SK-N-SH treated with all-trans-retinoic acid at 6 μM for 48 hours (cell line): ENCODE measurements around the gene NFIA.
"Not testable (repeated sequence)": the region's sequence is repeated elsewhere in the genome, so short reads cannot be mapped to it uniquely, and the experiment has no call there.

Experiments used
- ATAC-seq: fragments of 200-7000 bp; cut with Tn5 transposase; 3 replicates; pipeline ENCODE4 v1.9.1; 2020; ENCODE audit warnings: mild to moderate bottlenecking, moderate library complexity
- ARNTL ChIP-seq: fragments of 450-650 bp; formaldehyde crosslinking; IDR thresholded peaks from 2 replicates; pipeline ENCODE4 v1.5.0; 2020; ENCODE audit warnings: low read depth, mild to moderate bottlenecking, moderate library complexity, borderline replicate concordance
- BACH2 ChIP-seq: fragments of 250-450 bp; sonication (Bioruptor Pico); IDR thresholded peaks from 2 replicates; pipeline ENCODE4 v1.9.0; 2021; ENCODE audit warnings: mild to moderate bottlenecking, borderline replicate concordance
- CSDC2 ChIP-seq: fragments of 250-450 bp; sonication (Bioruptor Pico); IDR thresholded peaks from 2 replicates; pipeline ENCODE4 v1.5.0; 2020; ENCODE audit warnings: mild to moderate bottlenecking, moderate library complexity
- CSRNP3 ChIP-seq: fragments of 250-450 bp; sonication (Bioruptor Pico); IDR thresholded peaks from 2 replicates; pipeline ENCODE4 v1.5.1; 2021; ENCODE audit warnings: mild to moderate bottlenecking, moderate library complexity
- GLIS3 ChIP-seq: fragments of 250-450 bp; sonication (Bioruptor Pico); IDR thresholded peaks from 2 replicates; pipeline ENCODE4 v1.5.0; 2020; ENCODE audit warnings: mild to moderate bottlenecking, moderate library complexity
- ISL1 ChIP-seq: fragments of 250-450 bp; sonication (Bioruptor Pico); IDR thresholded peaks from 2 replicates; pipeline ENCODE4 v2.1.2; 2022; ENCODE audit warnings: mild to moderate bottlenecking, moderate library complexity
- OSR1 ChIP-seq: fragments of 250-450 bp; sonication (Bioruptor Pico); IDR thresholded peaks from 2 replicates; pipeline ENCODE4 v1.8.0; 2022; ENCODE audit warnings: moderate library complexity, mild to moderate bottlenecking, inconsistent platforms
- PATZ1 ChIP-seq: fragments of 250-450 bp; sonication (Bioruptor Pico); IDR thresholded peaks from 2 replicates; pipeline ENCODE4 v1.8.0; 2020; ENCODE audit warnings: mild to moderate bottlenecking, moderate library complexity, borderline replicate concordance
- POU6F1 ChIP-seq: fragments of 250-450 bp; sonication (Bioruptor Pico); IDR thresholded peaks from 2 replicates; pipeline ENCODE4 v1.8.0; 2021; ENCODE audit warnings: low read depth, mild to moderate bottlenecking, moderate library complexity, borderline replicate concordance
- PPARA ChIP-seq: fragments of 250-450 bp; sonication (Bioruptor Pico); IDR thresholded peaks from 2 replicates; pipeline ENCODE4 v1.5.0; 2020; ENCODE audit warnings: mild to moderate bottlenecking, borderline replicate concordance
- RARB ChIP-seq: fragments of 250-450 bp; sonication (Bioruptor Pico); IDR thresholded peaks from 2 replicates; pipeline ENCODE4 v1.8.0; 2021; ENCODE audit warnings: mild to moderate bottlenecking, moderate library complexity
- SNAI2 ChIP-seq: fragments of 250-450 bp; sonication (Bioruptor Pico); IDR thresholded peaks from 2 replicates; pipeline ENCODE4 v1.5.0; 2020; ENCODE audit warnings: mild to moderate bottlenecking, moderate library complexity
- TCF4 ChIP-seq: fragments of 250-450 bp; sonication (Bioruptor Pico); IDR thresholded peaks from 2 replicates; pipeline ENCODE4 v1.8.0; 2021; ENCODE audit warnings: mild to moderate bottlenecking, moderate library complexity, borderline replicate concordance
- TOX ChIP-seq: fragments of 250-450 bp; sonication (Bioruptor Pico); IDR thresholded peaks from 2 replicates; pipeline ENCODE4 v1.8.0; 2021; ENCODE audit warnings: mild to moderate bottlenecking, moderate library complexity, borderline replicate concordance
- ZC3H10 ChIP-seq: fragments of 250-450 bp; sonication (Bioruptor Pico); IDR thresholded peaks from 2 replicates; pipeline ENCODE4 v1.5.1; 2021; ENCODE audit warnings: mild to moderate bottlenecking, moderate library complexity
- ZFP3 ChIP-seq: fragments of 250-450 bp; sonication (Bioruptor Pico); IDR thresholded peaks from 2 replicates; pipeline ENCODE4 v1.5.0; 2020; ENCODE audit warnings: mild to moderate bottlenecking, moderate library complexity
- ZFP30 ChIP-seq: fragments of 450-650 bp; formaldehyde crosslinking; IDR thresholded peaks from 2 replicates; pipeline ENCODE4 v1.5.0; 2022; ENCODE audit warnings: mild to moderate bottlenecking, moderate library complexity
- ZNF565 ChIP-seq: fragments of 450-650 bp; formaldehyde crosslinking; conservative IDR thresholded peaks from 2 replicates; pipeline ENCODE4 v1.5.0; 2020; ENCODE audit warnings: low read depth, mild to moderate bottlenecking, moderate library complexity
- ZNF70 ChIP-seq: fragments of 450-650 bp; formaldehyde crosslinking; IDR thresholded peaks from 2 replicates; pipeline ENCODE4 v1.5.0; 2020; ENCODE audit warnings: mild to moderate bottlenecking, moderate library complexity
- ZNF8 ChIP-seq: fragments of 450-650 bp; formaldehyde crosslinking; IDR thresholded peaks from 2 replicates; pipeline ENCODE4 v1.5.0; 2020; ENCODE audit warnings: mild to moderate bottlenecking, moderate library complexity
- TF ChIP-seq, protein P1 (sequence below): fragments of 250-450 bp; sonication (Bioruptor Pico); IDR thresholded peaks from 2 replicates; pipeline ENCODE4 v1.5.1; 2020; ENCODE audit warnings: low read depth, mild to moderate bottlenecking, moderate library complexity

The NFIA gene

GRCh38 chr1:61058483-61059245 is 23.7 kb upstream of the NFIA start:
- ATAC-seq: no peak

DNA sequence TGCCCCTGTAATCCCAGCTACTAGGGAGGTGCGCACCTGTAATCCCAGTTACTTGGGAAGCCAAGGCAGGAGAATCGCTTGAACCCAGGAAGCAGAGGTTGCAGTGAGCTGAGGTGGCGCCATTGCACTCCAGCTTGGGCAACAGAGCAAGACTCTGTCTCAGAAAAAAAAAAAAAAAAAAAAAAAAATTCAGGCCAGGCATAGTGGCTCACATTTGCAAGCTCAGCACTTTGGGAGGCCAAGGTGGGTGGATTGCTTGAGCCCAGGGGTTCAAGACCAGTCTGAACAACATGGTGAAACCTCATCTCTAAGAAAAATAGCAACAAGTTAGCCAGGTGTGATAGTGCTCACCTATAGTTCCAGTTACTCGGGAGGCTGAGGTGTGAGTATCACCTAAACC is 20.8 kb upstream of the NFIA start:
- ATAC-seq: not testable (repeated sequence)

More at GRCh38 chr1:61058483-61059245, 23.7 kb upstream of the NFIA start:
- no peak for TF ChIP-seq ZC3H10 (CRISPR knock-in tag)
- no peak for TF ChIP-seq GLIS3 (CRISPR knock-in tag)
- no peak for TF ChIP-seq RARB (CRISPR knock-in tag)
- no peak for TF ChIP-seq POU6F1
- no peak for TF ChIP-seq CSDC2 (CRISPR knock-in tag)
- no peak for TF ChIP-seq ISL1 (CRISPR knock-in tag)
- no peak for TF ChIP-seq ZNF8 (CRISPR knock-in tag)
- TF ChIP-seq, all 23 proteins: peak for 0

GRCh38 chr1:61064673-61065072 is 17.7 kb upstream of the NFIA start:
- no peak for ATAC-seq
- TF ChIP-seq SNAI2 (CRISPR knock-in tag) (no peak), GLIS3 (CRISPR knock-in tag) (no peak), BACH2 (CRISPR knock-in tag) (no peak), RARB (CRISPR knock-in tag) (no peak), ZFP30 (CRISPR knock-in tag) (no peak), TOX (CRISPR knock-in tag) (no peak), ARNTL (CRISPR knock-in tag) (no peak), ZNF8 (CRISPR knock-in tag) (no peak), ISL1 (CRISPR knock-in tag) (no peak), ZNF565 (CRISPR knock-in tag) (no peak), ZNF70 (CRISPR knock-in tag) (no peak), CSRNP3 (no peak), OSR1 (no peak), PATZ1 (CRISPR knock-in tag) (no peak), POU6F1 (no peak), ZFP3 (CRISPR knock-in tag) (no peak), TCF4 (CRISPR knock-in tag) (no peak)
- TF ChIP-seq, protein P1, sequence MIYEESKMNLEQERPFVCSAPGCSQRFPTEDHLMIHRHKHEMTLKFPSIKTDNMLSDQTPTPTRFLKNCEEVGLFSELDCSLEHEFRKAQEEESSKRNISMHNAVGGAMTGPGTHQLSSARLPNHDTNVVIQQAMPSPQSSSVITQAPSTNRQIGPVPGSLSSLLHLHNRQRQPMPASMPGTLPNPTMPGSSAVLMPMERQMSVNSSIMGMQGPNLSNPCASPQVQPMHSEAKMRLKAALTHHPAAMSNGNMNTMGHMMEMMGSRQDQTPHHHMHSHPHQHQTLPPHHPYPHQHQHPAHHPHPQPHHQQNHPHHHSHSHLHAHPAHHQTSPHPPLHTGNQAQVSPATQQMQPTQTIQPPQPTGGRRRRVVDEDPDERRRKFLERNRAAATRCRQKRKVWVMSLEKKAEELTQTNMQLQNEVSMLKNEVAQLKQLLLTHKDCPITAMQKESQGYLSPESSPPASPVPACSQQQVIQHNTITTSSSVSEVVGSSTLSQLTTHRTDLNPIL (CRISPR knock-in tag): no peak

GRCh38 chr1:61067446-61068019 is 14.8 kb upstream of the NFIA start:
- ATAC-seq: no peak
- no peak for TF ChIP-seq ZC3H10 (CRISPR knock-in tag)
- TF ChIP-seq TCF4 (CRISPR knock-in tag): no peak
- TF ChIP-seq OSR1: no peak
- no peak for TF ChIP-seq CSRNP3
- TF ChIP-seq RARB (CRISPR knock-in tag): no peak
- no peak for TF ChIP-seq ISL1 (CRISPR knock-in tag)
- TF ChIP-seq POU6F1: no peak
- TF ChIP-seq, protein P1 (CRISPR knock-in tag): no peak
- no peak for TF ChIP-seq ZNF70 (CRISPR knock-in tag)
- no peak for TF ChIP-seq PPARA (CRISPR knock-in tag)
